ENCODE results near the gene LDLRAD2. TPM values are rescaled to one million over a fixed set of nuclear protein-coding genes. Genes with fewer than 3 reads are reported as not detected.

LDLRAD2 gene
- total and polyA plus RNA-seq, 2 of the 4 experiments (the other 2 are of a cell fraction) = 0.05 TPM; not detected in 1

DNA sequence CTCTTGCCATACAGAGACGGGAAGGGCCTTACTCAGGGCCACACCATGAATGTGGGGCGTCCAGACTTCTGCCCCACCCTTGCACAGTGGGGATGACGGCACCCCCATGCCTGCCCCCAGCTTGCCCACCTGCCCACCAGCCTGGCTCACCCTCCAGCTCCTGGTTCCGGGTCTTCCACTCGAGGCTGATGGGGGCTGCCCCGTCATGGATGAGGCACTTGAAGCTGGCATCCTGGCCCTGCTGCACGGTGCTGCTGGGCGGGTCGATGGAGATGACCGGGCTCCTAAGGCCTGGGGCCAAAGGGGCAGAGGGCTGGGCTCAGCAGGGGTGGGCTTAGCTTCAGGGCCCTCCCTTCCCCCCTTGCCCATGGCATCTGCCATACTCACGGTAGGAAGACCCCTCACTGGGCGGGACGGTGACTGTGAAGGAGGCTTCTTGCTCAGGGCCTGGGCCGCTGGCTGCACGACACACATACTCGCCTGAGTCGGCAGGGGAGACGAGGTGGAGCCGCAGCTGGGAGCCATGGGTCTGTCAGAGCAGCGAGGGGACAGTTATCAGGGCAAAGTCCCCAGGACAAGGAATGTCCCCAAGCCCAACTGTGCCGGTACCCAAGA, 29.9 kb downstream of the LDLRAD2 start:
- H3K27ac ChIP-seq (ENCODE audit: insufficient read depth, low read length) = no peak overlapping the region
- intact Hi-C loops (cut with micrococcal nuclease) = no loop called here
- H3K27me3 ChIP-seq (ENCODE audit: control insufficient read depth, insufficient read depth, low read length) = no peaks in the 10 kb centered on the region
- H3K56ac ChIP-seq (ENCODE audit: extremely low read depth, insufficient read depth, low read length) = no peak overlapping the region
- H2AFZ ChIP-seq (replicated peaks; ENCODE audit: low read length, poor library complexity) = no peak overlapping the region
- no peak for DNase-seq
- ChIA-PET POLR2A (ENCODE audit: unreplicated experiment) (no interaction called here), CTCF (no interaction called here)
- ATAC-seq (ENCODE audit: low read depth) = no peak
- TF ChIP-seq CTCF (conservative IDR thresholded peaks at IDR 0.05; ENCODE audit: low read depth, low read length) (no peak), MAFK (IDR thresholded peaks at IDR 0.05; ENCODE audit: low read depth, low read length) (no peak), CHD1 (IDR thresholded peaks at IDR 0.05; ENCODE audit: low read depth, low read length) (no peak), BHLHE40 (IDR thresholded peaks at IDR 0.05; ENCODE audit: low read depth, low read length) (no peak), CEBPB (IDR thresholded peaks at IDR 0.05; ENCODE audit: low read depth, low read length) (no peak), MAZ (IDR thresholded peaks at IDR 0.05; ENCODE audit: borderline replicate concordance, low read depth, low read length) (no peak), NFE2L2 (IDR thresholded peaks at IDR 0.05; ENCODE audit: low read depth, low read length) (no peak), MXI1 (IDR thresholded peaks at IDR 0.05; ENCODE audit: borderline replicate concordance, low read depth, low read length) (no peak)
- TF ChIP-seq, protein P1, sequence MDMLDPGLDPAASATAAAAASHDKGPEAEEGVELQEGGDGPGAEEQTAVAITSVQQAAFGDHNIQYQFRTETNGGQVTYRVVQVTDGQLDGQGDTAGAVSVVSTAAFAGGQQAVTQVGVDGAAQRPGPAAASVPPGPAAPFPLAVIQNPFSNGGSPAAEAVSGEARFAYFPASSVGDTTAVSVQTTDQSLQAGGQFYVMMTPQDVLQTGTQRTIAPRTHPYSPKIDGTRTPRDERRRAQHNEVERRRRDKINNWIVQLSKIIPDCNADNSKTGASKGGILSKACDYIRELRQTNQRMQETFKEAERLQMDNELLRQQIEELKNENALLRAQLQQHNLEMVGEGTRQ (IDR thresholded peaks at IDR 0.05; ENCODE audit: low read depth, low read length) = no peak
- TF ChIP-seq, protein P2, sequence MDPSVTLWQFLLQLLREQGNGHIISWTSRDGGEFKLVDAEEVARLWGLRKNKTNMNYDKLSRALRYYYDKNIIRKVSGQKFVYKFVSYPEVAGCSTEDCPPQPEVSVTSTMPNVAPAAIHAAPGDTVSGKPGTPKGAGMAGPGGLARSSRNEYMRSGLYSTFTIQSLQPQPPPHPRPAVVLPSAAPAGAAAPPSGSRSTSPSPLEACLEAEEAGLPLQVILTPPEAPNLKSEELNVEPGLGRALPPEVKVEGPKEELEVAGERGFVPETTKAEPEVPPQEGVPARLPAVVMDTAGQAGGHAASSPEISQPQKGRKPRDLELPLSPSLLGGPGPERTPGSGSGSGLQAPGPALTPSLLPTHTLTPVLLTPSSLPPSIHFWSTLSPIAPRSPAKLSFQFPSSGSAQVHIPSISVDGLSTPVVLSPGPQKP (IDR thresholded peaks at IDR 0.05; ENCODE audit: borderline replicate concordance, low read depth, low read length) = no peak
- H3K79me1 ChIP-seq (ENCODE audit: low read depth in 1 of 2, low read length in 2 of 2) = peaks cover 0 to 3% of the 10 kb centered on the region in 2 experiments; a peak in 2 of 4 replicates
- H4K8ac ChIP-seq (ENCODE audit: low read depth in 2 of 2, low read length in 2 of 2) = no peak overlapping the region
- no peaks in the 10 kb centered on the region for H3K9me1 ChIP-seq (ENCODE audit: insufficient read depth, low read length)
- no peak overlapping the region for H4K5ac ChIP-seq (ENCODE audit: low read depth, low read length)
- BruUV-seq (replicated peaks) = TSS peak; percentile 82
- no peak overlapping the region for H2BK15ac ChIP-seq (ENCODE audit: low read depth, low read length)
- dilution Hi-C loops (cut with HindIII; ENCODE audit: low sequenced_read_pairs, unreplicated experiment) = no loop called here
- no peak overlapping the region for H2AK9ac ChIP-seq (replicated peaks; ENCODE audit: low read depth, low read length, poor library complexity)
- H3K4me2 ChIP-seq (ENCODE audit: low read depth, low read length) = no peak overlapping the region
- H4K20me1 ChIP-seq (ENCODE audit: insufficient read depth, low read length) = no peaks in the 10 kb centered on the region; the same call in 1 of the 2 replicates
- no peaks in the 10 kb centered on the region for H3K4me1 ChIP-seq (ENCODE audit: control insufficient read depth, insufficient read depth, low read length)
- in situ Hi-C loops (cut with MboI; ENCODE audit: low sequenced_read_pairs) = no loop called here
- H2BK20ac ChIP-seq (ENCODE audit: low read depth, low read length) = no peak overlapping the region
- H2BK120ac ChIP-seq (ENCODE audit: low read depth, low read length) = no peak overlapping the region
- no peak overlapping the region for H4K91ac ChIP-seq (ENCODE audit: insufficient read depth, low read depth, low read length)
- H3K9me3 ChIP-seq (ENCODE audit: control insufficient read depth, insufficient read depth, low read length) = no peaks in the 10 kb centered on the region
- no peak overlapping the region for H2BK5ac ChIP-seq (ENCODE audit: low read depth, low read length, poor library complexity, severe bottlenecking)
- no peak overlapping the region for H3K4ac ChIP-seq (ENCODE audit: low read depth, low read length)
- no peak overlapping the region for H3K4me3 ChIP-seq (ENCODE audit: insufficient read depth, low read depth, low read length)
- H3K14ac ChIP-seq (replicated peaks; ENCODE audit: low read depth, low read length) = no peak overlapping the region
- no peak overlapping the region for H3K9ac ChIP-seq (ENCODE audit: low read depth, low read length)
- H2AK5ac ChIP-seq (ENCODE audit: low read depth, low read length) = no peak overlapping the region
- WGBS, 2 experiments (ENCODE audit: extremely low coverage in 2 of 2, insufficient read length in 1 of 2) = 97% methylated on average over 7 of the region's 21 CpGs; no CpG with 5 or more reads in 1 of the 2 experiments
- H3K18ac ChIP-seq (ENCODE audit: low read depth, low read length) = no peak overlapping the region
- H3K23ac ChIP-seq (ENCODE audit: low read depth, low read length) = no peak overlapping the region
- peaks cover 68% of the 10 kb centered on the region for H3K36me3 ChIP-seq (ENCODE audit: control insufficient read depth, insufficient read depth, low read length)

Data from IMR-90 (cell line).